DND-41 (cell line): ENCODE results near the gene SLC1A2.

Experiments used
- EZH2 ChIP-seq: IDR thresholded peaks from 3 replicates; pipeline ENCODE4 v1.6.1; 2012; ENCODE audit warnings: borderline replicate concordance, low read depth, mild to moderate bottlenecking, moderate library complexity, low read length, inconsistent platforms; ENCODE audit not compliant: severe bottlenecking
- TF ChIP-seq, protein P1 (sequence below): IDR thresholded peaks from 2 replicates; pipeline ENCODE4 v1.5.1; 2012; ENCODE audit warnings: borderline replicate concordance, low read length, moderate library complexity, mild to moderate bottlenecking; ENCODE audit not compliant: poor library complexity, severe bottlenecking; ENCODE audit errors: extremely low read depth

DNA sequence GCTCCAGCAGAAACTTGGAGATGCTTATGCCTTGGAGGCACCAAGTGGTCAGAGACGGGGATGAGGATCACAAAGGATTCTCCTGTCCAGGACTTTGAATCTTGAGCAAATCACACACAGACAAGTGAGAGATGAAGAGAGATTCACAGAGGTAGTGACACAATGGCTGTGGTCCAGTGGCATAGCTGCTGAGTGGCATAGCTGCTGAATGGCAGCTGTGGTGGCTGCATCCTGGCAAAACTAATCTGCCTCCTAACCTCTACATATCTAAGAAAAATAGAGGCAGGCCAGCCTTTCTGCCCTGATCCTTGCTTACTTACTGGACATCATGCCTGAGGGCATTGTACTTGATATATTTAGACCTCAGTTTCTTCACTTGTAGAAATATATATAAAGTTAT lies 177.8 kb downstream of the SLC1A2 start:
- TF ChIP-seq, protein P1, sequence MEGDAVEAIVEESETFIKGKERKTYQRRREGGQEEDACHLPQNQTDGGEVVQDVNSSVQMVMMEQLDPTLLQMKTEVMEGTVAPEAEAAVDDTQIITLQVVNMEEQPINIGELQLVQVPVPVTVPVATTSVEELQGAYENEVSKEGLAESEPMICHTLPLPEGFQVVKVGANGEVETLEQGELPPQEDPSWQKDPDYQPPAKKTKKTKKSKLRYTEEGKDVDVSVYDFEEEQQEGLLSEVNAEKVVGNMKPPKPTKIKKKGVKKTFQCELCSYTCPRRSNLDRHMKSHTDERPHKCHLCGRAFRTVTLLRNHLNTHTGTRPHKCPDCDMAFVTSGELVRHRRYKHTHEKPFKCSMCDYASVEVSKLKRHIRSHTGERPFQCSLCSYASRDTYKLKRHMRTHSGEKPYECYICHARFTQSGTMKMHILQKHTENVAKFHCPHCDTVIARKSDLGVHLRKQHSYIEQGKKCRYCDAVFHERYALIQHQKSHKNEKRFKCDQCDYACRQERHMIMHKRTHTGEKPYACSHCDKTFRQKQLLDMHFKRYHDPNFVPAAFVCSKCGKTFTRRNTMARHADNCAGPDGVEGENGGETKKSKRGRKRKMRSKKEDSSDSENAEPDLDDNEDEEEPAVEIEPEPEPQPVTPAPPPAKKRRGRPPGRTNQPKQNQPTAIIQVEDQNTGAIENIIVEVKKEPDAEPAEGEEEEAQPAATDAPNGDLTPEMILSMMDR: no peak
- TF ChIP-seq EZH2: no peak
